ENCODE measurements around the gene SMIM41. TPM values are rescaled to one million over a fixed set of nuclear protein-coding genes. Genes with fewer than 3 reads are reported as not detected.

Gene SMIM41
- total and polyA plus RNA-seq, 9 donors, result 0.12 to 0.72 (median 0.23) TPM; not detected in 2

DNA sequence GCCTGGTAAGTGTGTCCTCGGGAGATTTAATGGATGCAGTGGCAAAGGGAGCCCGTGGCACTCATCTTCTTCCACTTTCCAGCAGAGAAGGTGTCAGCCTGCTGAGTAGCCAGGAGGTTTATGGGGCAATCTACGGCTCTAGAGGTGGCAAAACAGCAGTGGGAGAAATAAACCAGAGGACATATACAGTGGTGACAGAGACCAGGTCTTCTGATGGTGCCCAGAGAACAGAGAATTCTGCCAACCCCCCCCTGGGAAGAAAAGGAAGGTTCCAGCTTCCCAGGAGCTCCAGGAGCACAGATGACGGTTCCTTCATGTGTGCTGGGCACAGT, 43.0 kb downstream of the SMIM41 start:
- 60% methylated on average over 1 of the region's 4 CpGs for WGBS (ENCODE audit: insufficient coverage)
- H3K36me3 ChIP-seq (ENCODE audit: control insufficient read depth, insufficient read depth, low read length), result no peaks in the 10 kb centered on the region
- no peak overlapping the region for H3K4me3 ChIP-seq (ENCODE audit: low read length)
- H3K9me3 ChIP-seq (replicated peaks; ENCODE audit: control insufficient read depth, low read depth, low read length), result no peaks in the 10 kb centered on the region
- H3K4me1 ChIP-seq (ENCODE audit: control insufficient read depth, insufficient read depth, low read length), result peaks cover 24% of the 10 kb centered on the region
- DNase-seq, result no peak
- H3K27ac ChIP-seq (ENCODE audit: low read length), result no peak overlapping the region
- H3K27me3 ChIP-seq (ENCODE audit: control insufficient read depth, insufficient read depth, low read length), result peaks cover 20% of the 10 kb centered on the region

DNA sequence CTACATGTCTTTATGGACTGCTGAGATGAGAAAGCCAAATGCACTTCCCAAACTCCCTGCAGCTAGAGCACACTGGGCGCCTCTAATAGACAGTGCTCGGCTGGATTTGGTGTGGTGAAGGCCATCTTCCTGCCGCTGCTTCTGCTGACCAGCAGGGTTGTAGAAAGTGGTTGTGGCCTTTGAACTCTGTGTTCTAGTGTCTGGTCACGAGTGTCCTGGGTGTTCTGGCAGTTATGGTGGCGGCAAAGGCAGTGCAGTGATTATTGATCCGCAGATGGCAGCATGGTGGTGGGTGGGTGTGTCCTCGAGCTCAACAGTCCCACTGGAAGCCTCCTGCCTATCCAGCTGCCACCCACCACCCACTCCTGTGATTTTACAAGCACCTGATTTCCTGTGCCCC, 43.4 kb downstream of the SMIM41 start:
- Histone ChIP-seq H3K4me1 (ENCODE audit: control insufficient read depth, insufficient read depth, low read length) (peaks cover 24% of the 10 kb centered on the region), H3K27me3 (ENCODE audit: control insufficient read depth, insufficient read depth, low read length) (peaks cover 20% of the 10 kb centered on the region)
- 78% methylated on average over 3 of the region's 7 CpGs for WGBS (ENCODE audit: insufficient coverage)

DNA sequence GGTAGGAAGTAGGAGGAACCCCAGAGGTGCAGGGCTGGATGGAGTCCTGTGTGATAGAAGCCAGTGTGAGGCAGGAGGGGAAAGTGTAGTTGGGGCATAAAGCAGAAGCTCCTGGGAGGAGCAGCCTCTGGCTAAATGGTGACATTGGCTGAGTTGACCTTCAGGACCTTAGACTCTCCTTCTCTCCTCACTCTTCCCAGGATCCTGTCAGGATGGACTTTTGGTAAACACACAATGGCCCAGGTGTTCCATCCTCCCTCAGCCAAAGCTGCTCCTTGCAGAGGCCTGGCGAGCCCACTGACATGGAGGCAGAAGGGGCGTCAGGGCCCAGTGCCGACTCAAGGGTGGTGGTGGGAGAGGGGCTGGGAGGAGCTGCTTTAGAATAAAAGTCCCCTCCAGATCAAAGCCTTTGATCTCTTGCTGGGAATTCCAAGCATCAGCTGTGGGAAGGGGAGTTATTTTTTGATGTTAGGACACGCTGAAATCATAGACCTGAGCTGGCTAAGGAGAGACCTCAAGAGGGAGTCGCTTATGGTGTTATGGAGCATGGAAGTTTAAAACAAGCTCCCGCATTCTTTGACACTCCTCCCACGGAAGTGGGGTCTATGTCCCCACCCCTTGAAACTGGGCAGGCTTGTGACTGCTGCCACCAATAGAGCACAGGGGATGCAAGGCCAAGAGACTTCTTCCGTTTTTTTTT, 44.1 kb downstream of the SMIM41 start:
- no peaks in the 10 kb centered on the region for H3K36me3 ChIP-seq (ENCODE audit: control insufficient read depth, insufficient read depth, low read length)
- peaks cover 24% of the 10 kb centered on the region for H3K4me1 ChIP-seq (ENCODE audit: control insufficient read depth, insufficient read depth, low read length)
- 56% methylated on average over 4 of the region's 8 CpGs for WGBS (ENCODE audit: insufficient coverage)
- no peak for DNase-seq
- peaks cover 16% of the 10 kb centered on the region for H3K27me3 ChIP-seq (ENCODE audit: control insufficient read depth, insufficient read depth, low read length)
- H3K4me3 ChIP-seq (ENCODE audit: low read length), result no peak overlapping the region
- no peak overlapping the region for H3K27ac ChIP-seq (ENCODE audit: low read length)
- no peaks in the 10 kb centered on the region for H3K9me3 ChIP-seq (replicated peaks; ENCODE audit: control insufficient read depth, low read depth, low read length)

More for the DNA sequence above, 43.4 kb downstream of the SMIM41 start:
- Histone ChIP-seq H3K4me3 (ENCODE audit: low read length) (no peak overlapping the region), H3K27ac (ENCODE audit: low read length) (no peak overlapping the region), H3K9me3 (replicated peaks; ENCODE audit: control insufficient read depth, low read depth, low read length) (no peaks in the 10 kb centered on the region), H3K36me3 (ENCODE audit: control insufficient read depth, insufficient read depth, low read length) (no peaks in the 10 kb centered on the region)
- no peak for DNase-seq

DNA sequence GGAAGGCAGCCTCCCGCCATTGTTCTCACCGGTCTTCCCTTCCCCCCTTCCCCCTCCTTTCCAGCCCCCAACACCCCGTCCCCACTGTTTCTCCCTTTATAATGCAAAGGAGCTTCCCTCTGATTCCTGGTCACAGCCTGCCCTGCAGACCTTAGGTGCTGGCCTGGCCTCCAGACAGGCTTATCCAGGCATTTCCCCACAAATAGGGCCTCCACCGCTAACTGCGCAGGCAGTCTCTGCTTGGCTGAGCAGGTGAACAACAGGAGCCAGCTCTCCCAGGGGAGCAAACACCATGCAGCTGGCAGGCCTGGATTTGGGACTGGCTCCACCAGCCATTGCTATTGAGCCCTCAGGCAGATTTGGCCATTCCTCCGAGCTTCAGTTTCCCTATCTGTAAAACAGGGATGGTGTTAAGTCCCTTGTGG, 46.0 kb downstream of the SMIM41 start:
- WGBS (ENCODE audit: insufficient coverage), result 68% methylated on average over 5 of the region's 6 CpGs
- H3K27me3 ChIP-seq (ENCODE audit: control insufficient read depth, insufficient read depth, low read length), result peaks cover 7% of the 10 kb centered on the region
- H3K27ac ChIP-seq (ENCODE audit: low read length), result no peak overlapping the region
- no peak overlapping the region for H3K4me3 ChIP-seq (ENCODE audit: low read length)
- no peak for DNase-seq
- no peaks in the 10 kb centered on the region for H3K9me3 ChIP-seq (replicated peaks; ENCODE audit: control insufficient read depth, low read depth, low read length)
- peaks cover 24% of the 10 kb centered on the region for H3K4me1 ChIP-seq (ENCODE audit: control insufficient read depth, insufficient read depth, low read length)
- no peaks in the 10 kb centered on the region for H3K36me3 ChIP-seq (ENCODE audit: control insufficient read depth, insufficient read depth, low read length)

DNA sequence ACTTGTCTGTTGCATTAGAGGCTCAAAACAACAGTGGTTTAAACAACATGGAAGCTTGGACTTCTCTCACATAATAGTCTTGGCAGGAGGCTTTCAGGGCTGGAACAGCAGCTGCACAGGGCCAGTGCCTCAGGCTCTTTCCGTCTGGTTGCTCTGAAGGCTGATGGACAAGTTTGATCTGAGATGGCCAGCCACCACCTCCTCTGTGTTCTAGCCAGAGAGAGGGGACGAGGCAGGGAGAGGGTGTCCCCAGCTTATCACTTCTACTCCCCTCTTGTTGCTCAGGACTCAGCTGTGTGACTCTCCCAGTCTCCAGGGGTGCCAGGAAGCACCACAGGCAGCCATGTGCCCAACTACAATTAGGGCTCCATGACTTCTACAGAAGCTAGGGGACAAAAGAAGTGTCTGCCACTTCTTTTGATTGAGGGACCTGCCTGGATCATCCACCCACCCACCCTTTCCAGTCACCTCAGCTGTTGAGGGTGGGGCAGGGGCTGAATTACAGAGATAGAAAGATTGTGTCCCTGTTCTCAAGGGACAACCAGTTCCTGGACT, 46.6 kb downstream of the SMIM41 start:
- H3K9me3 ChIP-seq (replicated peaks; ENCODE audit: control insufficient read depth, low read depth, low read length), result no peaks in the 10 kb centered on the region
- H3K27ac ChIP-seq (ENCODE audit: low read length), result peak overlapping the region; percentile 82
- peaks cover 6% of the 10 kb centered on the region for H3K27me3 ChIP-seq (ENCODE audit: control insufficient read depth, insufficient read depth, low read length)
- WGBS (ENCODE audit: insufficient coverage), result no CpG with 5 or more reads among the region's 2 CpGs
- no peak overlapping the region for H3K4me3 ChIP-seq (ENCODE audit: low read length)
- DNase-seq, result no peak
- H3K4me1 ChIP-seq (ENCODE audit: control insufficient read depth, insufficient read depth, low read length), result peaks cover 27% of the 10 kb centered on the region
- no peaks in the 10 kb centered on the region for H3K36me3 ChIP-seq (ENCODE audit: control insufficient read depth, insufficient read depth, low read length)

DNA sequence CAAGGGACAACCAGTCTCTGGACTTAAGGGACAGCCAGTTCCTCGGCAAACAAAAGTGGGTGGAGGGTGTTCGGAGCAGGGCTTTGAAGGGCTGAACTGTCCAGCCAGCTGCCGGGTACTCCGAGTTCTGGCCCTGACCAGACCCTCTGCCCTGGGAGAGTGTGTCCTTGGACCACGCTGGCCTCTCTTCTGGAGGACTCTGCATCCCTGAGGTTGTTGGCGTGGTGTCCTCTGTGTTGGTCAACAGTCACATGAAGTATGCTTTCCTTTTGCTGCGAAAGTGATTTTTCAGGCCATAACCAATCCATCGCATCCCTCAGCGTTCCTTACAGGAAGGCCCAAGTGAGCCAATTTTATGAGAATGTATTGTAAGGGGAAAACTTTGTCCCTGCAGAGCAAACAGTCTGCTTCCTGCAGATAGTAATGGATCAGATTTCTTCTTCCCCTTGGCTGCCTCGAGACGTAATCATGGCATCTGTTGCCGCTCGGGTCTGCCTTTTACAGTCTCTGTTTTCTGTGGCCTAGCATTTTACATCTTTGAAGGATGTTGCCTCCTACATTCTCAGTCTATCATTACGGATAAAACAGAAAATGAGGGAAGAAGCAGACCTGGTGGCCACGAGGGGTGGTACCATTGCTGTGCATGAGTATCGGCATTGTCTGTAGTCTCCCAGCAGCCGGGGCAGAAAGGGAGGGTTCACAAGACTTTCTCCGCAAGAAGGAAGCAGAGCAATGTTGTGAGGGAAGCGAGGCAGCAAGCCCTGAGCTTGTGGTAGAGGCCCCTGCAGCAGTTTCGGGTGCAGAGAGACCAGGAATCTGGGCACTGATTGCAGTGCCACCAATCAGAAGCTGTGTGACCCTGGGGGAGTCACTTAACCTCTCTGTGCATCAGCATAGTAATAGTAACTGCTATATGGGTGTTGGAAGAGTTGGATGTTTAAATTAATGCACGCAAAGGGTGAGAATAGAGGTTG, 47.4 kb downstream of the SMIM41 start:
- peak; percentile 46 for DNase-seq
- no peaks in the 10 kb centered on the region for H3K9me3 ChIP-seq (replicated peaks; ENCODE audit: control insufficient read depth, low read depth, low read length)
- H3K27me3 ChIP-seq (ENCODE audit: control insufficient read depth, insufficient read depth, low read length), result peaks cover 6% of the 10 kb centered on the region
- H3K4me1 ChIP-seq (ENCODE audit: control insufficient read depth, insufficient read depth, low read length), result peaks cover 26% of the 10 kb centered on the region
- WGBS (ENCODE audit: insufficient coverage), result 53% methylated on average over 13 of the region's 21 CpGs
- peak overlapping the region; percentile 82 for H3K27ac ChIP-seq (ENCODE audit: low read length)
- no peak overlapping the region for H3K4me3 ChIP-seq (ENCODE audit: low read length)
- no peaks in the 10 kb centered on the region for H3K36me3 ChIP-seq (ENCODE audit: control insufficient read depth, insufficient read depth, low read length)

DNA sequence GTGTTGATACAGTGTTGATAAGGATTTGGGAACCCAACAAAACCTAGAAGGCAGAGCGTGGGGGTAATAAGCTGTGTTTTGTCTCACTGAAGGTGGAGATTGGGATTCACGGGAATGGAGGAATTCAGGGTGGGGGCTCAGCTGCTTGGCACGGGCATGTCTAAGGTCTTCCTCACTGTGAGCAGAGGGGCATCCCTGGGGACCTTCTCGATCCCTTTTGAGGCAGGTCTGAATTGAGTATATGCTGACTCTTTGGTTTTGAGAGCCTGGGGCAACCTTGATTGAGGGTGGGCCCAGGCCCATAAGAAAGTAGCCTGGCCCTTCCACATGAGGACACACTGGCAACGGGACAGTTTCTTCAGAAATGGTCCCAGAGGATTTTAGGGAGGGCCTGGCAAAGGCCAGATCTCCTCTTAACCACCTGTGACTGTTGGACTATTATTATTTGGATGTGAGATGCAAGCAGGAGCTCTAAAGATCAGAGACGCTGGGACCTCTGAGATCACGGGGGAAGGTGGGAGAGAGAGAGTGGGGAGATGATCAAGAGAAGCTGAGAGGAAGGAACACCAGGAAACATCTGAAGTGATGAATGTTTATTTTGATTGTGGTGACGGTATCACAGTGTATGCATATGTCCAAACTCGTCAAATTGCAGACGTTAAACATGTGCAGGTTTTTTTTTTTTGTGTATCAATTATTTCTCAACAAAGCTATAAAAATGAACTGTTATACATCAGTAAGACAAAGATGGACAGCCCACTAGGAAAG, 48.4 kb downstream of the SMIM41 start:
- Histone ChIP-seq H3K27me3 (ENCODE audit: control insufficient read depth, insufficient read depth, low read length) (peaks cover 7% of the 10 kb centered on the region), H3K36me3 (ENCODE audit: control insufficient read depth, insufficient read depth, low read length) (no peaks in the 10 kb centered on the region), H3K4me3 (ENCODE audit: low read length) (no peak overlapping the region), H3K27ac (ENCODE audit: low read length) (no peak overlapping the region), H3K9me3 (replicated peaks; ENCODE audit: control insufficient read depth, low read depth, low read length) (no peaks in the 10 kb centered on the region), H3K4me1 (ENCODE audit: control insufficient read depth, insufficient read depth, low read length) (peaks cover 34% of the 10 kb centered on the region)
- no peak for DNase-seq
- WGBS (ENCODE audit: insufficient coverage), result 52% methylated on average over 6 of the region's 10 CpGs

DNA sequence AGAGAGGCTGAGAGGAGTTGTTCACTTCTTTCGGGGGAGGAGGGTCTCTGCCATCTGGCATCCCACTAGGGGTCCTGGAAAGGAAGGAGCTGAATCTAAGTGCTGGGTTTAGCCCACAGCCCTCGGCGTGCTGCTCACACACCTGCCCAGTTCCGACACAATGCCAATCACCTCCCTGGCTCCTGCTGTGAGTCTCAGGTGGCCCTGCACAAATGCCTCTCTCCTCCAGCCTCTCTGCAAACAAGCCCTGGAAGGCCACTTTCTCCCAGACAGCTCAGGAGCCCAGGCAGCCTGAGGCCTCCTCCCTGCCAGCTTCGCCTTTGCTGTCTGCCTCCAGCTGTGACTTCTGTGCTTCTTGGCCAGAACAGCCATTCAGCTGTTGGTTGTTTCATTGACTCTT, 51.2 kb downstream of the SMIM41 start:
- DNase-seq, result no peak
- H3K27me3 ChIP-seq (ENCODE audit: control insufficient read depth, insufficient read depth, low read length), result peaks cover 5% of the 10 kb centered on the region
- 48% methylated on average over 2 of the region's 5 CpGs for WGBS (ENCODE audit: insufficient coverage)
- no peak overlapping the region for H3K4me3 ChIP-seq (ENCODE audit: low read length)
- peaks cover 38% of the 10 kb centered on the region for H3K4me1 ChIP-seq (ENCODE audit: control insufficient read depth, insufficient read depth, low read length)
- no peaks in the 10 kb centered on the region for H3K9me3 ChIP-seq (replicated peaks; ENCODE audit: control insufficient read depth, low read depth, low read length)
- H3K27ac ChIP-seq (ENCODE audit: low read length), result no peak overlapping the region
- no peaks in the 10 kb centered on the region for H3K36me3 ChIP-seq (ENCODE audit: control insufficient read depth, insufficient read depth, low read length)

DNA sequence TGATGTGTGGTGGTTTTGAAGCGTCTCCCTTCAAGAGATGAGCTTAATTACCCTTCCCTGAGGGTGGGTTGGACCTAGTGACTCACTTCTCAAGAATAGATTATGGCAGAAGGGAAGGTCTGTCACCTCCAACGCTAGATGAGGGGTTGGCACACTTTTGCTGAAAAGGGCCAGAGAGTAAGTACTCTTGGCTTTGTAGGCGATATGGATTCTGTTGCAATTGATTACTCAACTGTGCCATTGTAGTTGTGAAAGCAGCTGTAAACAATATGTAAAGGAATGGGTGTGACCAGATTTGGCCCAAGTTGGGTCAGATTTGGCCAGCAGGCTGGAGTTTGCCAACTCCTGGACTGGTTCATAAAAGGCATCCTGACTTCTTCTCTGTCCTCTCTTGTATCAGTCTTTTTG, 53.3 kb downstream of the SMIM41 start:
- Histone ChIP-seq H3K27me3 (ENCODE audit: control insufficient read depth, insufficient read depth, low read length) (peaks cover 5% of the 10 kb centered on the region), H3K36me3 (ENCODE audit: control insufficient read depth, insufficient read depth, low read length) (no peaks in the 10 kb centered on the region), H3K27ac (ENCODE audit: low read length) (peak overlapping the region; percentile 51), H3K9me3 (replicated peaks; ENCODE audit: control insufficient read depth, low read depth, low read length) (no peaks in the 10 kb centered on the region), H3K4me1 (ENCODE audit: control insufficient read depth, insufficient read depth, low read length) (peaks cover 23% of the 10 kb centered on the region), H3K4me3 (ENCODE audit: low read length) (no peak overlapping the region)
- DNase-seq, result no peak
- 67% methylated on average over 2 of the region's 3 CpGs for WGBS (ENCODE audit: insufficient coverage)

Data from muscle of leg (tissue), 11 donors.